HepG2 (cell line): ENCODE data around the gene SOST. TPM values are rescaled to one million over a fixed set of nuclear protein-coding genes. Genes with fewer than 3 reads are reported as not detected.

Experiments used
- AKAP8 ChIP-seq: sonication (generic); formaldehyde crosslinking; IDR thresholded peaks from 2 replicates; pipeline ENCODE4 v1.5.1; 2020; ENCODE audit warnings: mild to moderate bottlenecking, missing genetic modification reagents
- CEBPG ChIP-seq: IDR thresholded peaks from 2 replicates; pipeline ENCODE4 v1.6.1; 2016
- CENPX ChIP-seq: sonication (generic); formaldehyde crosslinking; IDR thresholded peaks from 2 replicates; pipeline ENCODE4 v1.9.0; 2021; ENCODE audit warnings: mild to moderate bottlenecking, missing genetic modification reagents, moderate library complexity
- MYC ChIP-seq: sonication (generic); formaldehyde crosslinking; IDR thresholded peaks from 2 replicates; pipeline ENCODE4 v1.9.0; 2021; ENCODE audit warnings: missing genetic modification reagents, borderline replicate concordance
- SATB2 ChIP-seq: sonication (generic); formaldehyde crosslinking; IDR thresholded peaks from 2 replicates; pipeline ENCODE4 v1.5.0; 2020; ENCODE audit warnings: missing genetic modification reagents
- TBL1XR1 ChIP-seq: fragments of 150-350 bp; IDR thresholded peaks from 2 replicates; pipeline ENCODE4 v1.6.1; 2014; ENCODE audit warnings: borderline replicate concordance, low read length; ENCODE audit not compliant: partially characterized antibody
- ZNF75D ChIP-seq: sonication (generic); formaldehyde crosslinking; IDR thresholded peaks from 2 replicates; pipeline ENCODE4 v1.8.1; 2023; ENCODE audit warnings: missing genetic modification reagents, mild to moderate bottlenecking, borderline replicate concordance
- polyA plus RNA-seq, 8 experiments: library from polyadenylated mRNA; depleted of rRNA in 3 of 8; stranded (reverse) in 7 of 8; unstranded in 1 of 8; fragments of >200 nt; fragmentation: Illumina TruSeq in 4 of 8; extraction: Trizol in 4 of 8; gene quantifications; 2 replicates each; pipeline versions ENCODE4 v1.2.1 to v1.2.3, GENCODE V29; 2011 to 2016; ENCODE audit warnings: low read depth in 4 of 8, missing spikeins in 1 of 8, mixed read lengths in 1 of 8; ENCODE audit not compliant: insufficient read depth in 1 of 8
- total RNA-seq, 5 experiments: library from RNA; depleted of rRNA; stranded (reverse); fragments of >200 nt; fragmentation: Illumina TruSeq; extraction: Trizol; gene quantifications; 2 replicates each; pipeline ENCODE4 v1.2.3, GENCODE V29; 2016; ENCODE audit warnings: low read depth in 1 of 5
- TF ChIP-seq, protein P1 (sequence below): sonication (generic); formaldehyde crosslinking; IDR thresholded peaks from 2 replicates; pipeline ENCODE4 v1.4.0; 2020; ENCODE audit warnings: mild to moderate bottlenecking, missing genetic modification reagents
- TF ChIP-seq, protein P2 (sequence below): sonication (generic); formaldehyde crosslinking; IDR thresholded peaks from 2 replicates; pipeline ENCODE4 v1.4.0; 2020; ENCODE audit warnings: mild to moderate bottlenecking, missing genetic modification reagents
- TF ChIP-seq, protein P3 (sequence below): sonication (generic); formaldehyde crosslinking; IDR thresholded peaks from 2 replicates; pipeline ENCODE4 v1.5.1; 2020; ENCODE audit warnings: missing genetic modification reagents, mild to moderate bottlenecking, borderline replicate concordance
- TF ChIP-seq, protein P4 (sequence below): sonication (generic); formaldehyde crosslinking; IDR thresholded peaks from 2 replicates; pipeline ENCODE4 v1.4.0; 2020; ENCODE audit warnings: missing genetic modification reagents

Gene SOST
- total and polyA plus RNA-seq, 2 of the 13 experiments (the other 11 are each of a cell fraction or from before 2014, with no cell fraction given): not detected

- TF ChIP-seq, protein P1, sequence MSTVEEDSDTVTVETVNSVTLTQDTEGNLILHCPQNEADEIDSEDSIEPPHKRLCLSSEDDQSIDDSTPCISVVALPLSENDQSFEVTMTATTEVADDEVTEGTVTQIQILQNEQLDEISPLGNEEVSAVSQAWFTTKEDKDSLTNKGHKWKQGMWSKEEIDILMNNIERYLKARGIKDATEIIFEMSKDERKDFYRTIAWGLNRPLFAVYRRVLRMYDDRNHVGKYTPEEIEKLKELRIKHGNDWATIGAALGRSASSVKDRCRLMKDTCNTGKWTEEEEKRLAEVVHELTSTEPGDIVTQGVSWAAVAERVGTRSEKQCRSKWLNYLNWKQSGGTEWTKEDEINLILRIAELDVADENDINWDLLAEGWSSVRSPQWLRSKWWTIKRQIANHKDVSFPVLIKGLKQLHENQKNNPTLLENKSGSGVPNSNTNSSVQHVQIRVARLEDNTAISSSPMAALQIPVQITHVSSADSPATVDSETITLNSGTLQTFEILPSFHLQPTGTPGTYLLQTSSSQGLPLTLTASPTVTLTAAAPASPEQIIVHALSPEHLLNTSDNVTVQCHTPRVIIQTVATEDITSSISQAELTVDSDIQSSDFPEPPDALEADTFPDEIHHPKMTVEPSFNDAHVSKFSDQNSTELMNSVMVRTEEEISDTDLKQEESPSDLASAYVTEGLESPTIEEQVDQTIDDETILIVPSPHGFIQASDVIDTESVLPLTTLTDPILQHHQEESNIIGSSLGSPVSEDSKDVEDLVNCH (CRISPR knock-in tag): no peak
- TF ChIP-seq CENPX (CRISPR knock-in tag): no peak
- TF ChIP-seq, protein P2, sequence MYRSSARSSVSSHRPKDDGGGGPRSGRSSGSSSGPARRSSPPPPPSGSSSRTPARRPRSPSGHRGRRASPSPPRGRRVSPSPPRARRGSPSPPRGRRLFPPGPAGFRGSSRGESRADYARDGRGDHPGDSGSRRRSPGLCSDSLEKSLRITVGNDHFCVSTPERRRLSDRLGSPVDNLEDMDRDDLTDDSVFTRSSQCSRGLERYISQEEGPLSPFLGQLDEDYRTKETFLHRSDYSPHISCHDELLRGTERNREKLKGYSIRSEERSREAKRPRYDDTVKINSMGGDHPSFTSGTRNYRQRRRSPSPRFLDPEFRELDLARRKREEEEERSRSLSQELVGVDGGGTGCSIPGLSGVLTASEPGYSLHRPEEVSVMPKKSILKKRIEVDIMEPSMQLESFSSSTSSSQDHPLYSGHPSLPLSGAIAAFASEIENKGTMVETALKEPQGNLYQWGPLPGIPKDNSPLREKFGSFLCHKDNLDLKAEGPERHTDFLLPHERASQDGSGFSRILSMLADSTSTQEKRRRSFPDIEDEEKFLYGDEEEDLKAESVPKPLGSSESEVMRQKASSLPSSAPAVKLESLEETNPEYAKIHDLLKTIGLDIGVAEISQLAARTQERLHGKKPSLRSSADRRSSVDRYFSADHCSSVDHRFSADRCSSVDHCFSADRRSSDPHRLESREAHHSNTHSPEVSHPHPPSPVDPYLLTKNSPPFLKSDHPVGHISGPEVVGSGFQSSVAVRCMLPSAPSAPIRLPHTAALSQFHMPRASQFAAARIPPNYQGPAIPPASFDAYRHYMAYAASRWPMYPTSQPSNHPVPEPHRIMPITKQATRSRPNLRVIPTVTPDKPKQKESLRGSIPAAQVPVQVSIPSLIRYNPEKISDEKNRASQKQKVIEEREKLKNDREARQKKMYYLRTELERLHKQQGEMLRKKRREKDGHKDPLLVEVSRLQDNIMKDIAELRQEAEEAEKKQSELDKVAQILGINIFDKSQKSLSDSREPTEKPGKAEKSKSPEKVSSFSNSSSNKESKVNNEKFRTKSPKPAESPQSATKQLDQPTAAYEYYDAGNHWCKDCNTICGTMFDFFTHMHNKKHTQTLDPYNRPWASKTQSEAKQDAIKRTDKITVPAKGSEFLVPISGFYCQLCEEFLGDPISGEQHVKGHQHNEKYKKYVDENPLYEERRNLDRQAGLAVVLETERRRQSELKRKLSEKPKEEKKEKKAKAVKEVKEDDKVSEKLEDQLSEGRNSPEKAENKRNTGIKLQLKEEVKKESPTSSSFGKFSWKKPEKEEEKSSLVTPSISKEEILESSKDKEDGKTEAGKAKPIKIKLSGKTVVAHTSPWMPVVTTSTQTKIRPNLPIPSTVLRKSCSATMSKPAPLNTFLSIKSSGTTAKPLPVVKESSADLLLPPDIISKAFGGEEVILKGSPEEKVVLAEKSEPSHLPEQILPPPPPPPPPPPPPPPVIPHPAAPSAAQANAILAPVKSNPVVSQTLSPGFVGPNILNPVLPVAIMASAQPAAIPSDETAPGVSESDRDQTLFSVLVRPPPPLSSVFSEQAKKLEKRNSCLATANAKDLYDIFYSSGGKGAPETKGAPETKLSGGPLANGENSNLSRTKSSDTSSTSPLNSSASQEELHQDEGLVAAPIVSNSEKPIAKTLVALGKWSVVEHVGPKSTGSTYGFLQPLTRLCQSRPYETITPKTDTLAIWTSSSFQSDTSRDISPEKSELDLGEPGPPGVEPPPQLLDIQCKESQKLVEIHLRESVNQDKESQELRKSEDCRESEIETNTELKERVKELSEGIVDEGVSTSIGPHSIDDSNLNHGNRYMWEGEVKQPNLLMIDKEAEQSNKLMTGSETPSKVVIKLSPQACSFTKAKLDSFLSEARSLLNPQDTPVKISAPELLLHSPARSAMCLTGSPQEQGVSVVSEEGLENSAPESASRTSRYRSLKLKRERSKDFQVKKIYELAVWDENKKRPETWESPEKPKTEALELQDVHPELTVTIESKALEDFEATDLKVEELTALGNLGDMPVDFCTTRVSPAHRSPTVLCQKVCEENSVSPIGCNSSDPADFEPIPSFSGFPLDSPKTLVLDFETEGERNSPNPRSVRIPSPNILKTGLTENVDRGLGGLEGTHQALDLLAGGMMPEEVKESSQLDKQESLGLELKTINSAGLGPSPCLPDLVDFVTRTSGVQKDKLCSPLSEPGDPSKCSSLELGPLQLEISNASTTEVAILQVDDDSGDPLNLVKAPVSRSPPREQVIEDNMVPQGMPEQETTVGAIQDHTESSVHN: no peak; the same call in 1 of the 2 replicates
- TF ChIP-seq TBL1XR1: peak; percentile 27
- peak; percentile 23; the same call in 1 of the 2 replicates for TF ChIP-seq CEBPG (CRISPR knock-in tag)
- TF ChIP-seq, protein P3, sequence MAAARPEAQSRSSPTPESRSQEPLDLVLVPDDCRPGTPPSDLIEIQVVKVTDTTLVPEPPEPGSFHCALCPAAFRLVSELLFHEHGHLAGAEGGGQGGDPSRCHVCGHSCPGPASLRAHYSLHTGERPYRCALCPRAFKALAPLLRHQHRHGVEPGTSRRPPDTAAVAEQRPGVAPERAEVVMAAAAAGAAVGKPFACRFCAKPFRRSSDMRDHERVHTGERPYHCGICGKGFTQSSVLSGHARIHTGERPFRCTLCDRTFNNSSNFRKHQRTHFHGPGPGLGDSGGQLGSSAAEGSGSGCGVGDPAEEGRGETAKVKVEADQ (CRISPR knock-in tag): no peak; the same call in 1 of the 2 replicates
- TF ChIP-seq AKAP8 (CRISPR knock-in tag): peak; percentile 85; the same call in 1 of the 2 replicates
- peak; percentile 90 for TF ChIP-seq MYC (CRISPR knock-in tag)
- no peak for TF ChIP-seq ZNF75D (CRISPR knock-in tag)
- TF ChIP-seq, protein P4, sequence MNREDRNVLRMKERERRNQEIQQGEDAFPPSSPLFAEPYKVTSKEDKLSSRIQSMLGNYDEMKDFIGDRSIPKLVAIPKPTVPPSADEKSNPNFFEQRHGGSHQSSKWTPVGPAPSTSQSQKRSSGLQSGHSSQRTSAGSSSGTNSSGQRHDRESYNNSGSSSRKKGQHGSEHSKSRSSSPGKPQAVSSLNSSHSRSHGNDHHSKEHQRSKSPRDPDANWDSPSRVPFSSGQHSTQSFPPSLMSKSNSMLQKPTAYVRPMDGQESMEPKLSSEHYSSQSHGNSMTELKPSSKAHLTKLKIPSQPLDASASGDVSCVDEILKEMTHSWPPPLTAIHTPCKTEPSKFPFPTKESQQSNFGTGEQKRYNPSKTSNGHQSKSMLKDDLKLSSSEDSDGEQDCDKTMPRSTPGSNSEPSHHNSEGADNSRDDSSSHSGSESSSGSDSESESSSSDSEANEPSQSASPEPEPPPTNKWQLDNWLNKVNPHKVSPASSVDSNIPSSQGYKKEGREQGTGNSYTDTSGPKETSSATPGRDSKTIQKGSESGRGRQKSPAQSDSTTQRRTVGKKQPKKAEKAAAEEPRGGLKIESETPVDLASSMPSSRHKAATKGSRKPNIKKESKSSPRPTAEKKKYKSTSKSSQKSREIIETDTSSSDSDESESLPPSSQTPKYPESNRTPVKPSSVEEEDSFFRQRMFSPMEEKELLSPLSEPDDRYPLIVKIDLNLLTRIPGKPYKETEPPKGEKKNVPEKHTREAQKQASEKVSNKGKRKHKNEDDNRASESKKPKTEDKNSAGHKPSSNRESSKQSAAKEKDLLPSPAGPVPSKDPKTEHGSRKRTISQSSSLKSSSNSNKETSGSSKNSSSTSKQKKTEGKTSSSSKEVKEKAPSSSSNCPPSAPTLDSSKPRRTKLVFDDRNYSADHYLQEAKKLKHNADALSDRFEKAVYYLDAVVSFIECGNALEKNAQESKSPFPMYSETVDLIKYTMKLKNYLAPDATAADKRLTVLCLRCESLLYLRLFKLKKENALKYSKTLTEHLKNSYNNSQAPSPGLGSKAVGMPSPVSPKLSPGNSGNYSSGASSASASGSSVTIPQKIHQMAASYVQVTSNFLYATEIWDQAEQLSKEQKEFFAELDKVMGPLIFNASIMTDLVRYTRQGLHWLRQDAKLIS (CRISPR knock-in tag): peak; percentile 69; the same call in 1 of the 2 replicates
- TF ChIP-seq SATB2: no peak
Measured at GRCh38 chr17:43778337-43779144, 19.9 kb upstream of the SOST start, which contains the start of gene DUSP3 (continued).
